Measurements from ENCODE around the gene POLR1G.

The POLR1G gene

DNA sequence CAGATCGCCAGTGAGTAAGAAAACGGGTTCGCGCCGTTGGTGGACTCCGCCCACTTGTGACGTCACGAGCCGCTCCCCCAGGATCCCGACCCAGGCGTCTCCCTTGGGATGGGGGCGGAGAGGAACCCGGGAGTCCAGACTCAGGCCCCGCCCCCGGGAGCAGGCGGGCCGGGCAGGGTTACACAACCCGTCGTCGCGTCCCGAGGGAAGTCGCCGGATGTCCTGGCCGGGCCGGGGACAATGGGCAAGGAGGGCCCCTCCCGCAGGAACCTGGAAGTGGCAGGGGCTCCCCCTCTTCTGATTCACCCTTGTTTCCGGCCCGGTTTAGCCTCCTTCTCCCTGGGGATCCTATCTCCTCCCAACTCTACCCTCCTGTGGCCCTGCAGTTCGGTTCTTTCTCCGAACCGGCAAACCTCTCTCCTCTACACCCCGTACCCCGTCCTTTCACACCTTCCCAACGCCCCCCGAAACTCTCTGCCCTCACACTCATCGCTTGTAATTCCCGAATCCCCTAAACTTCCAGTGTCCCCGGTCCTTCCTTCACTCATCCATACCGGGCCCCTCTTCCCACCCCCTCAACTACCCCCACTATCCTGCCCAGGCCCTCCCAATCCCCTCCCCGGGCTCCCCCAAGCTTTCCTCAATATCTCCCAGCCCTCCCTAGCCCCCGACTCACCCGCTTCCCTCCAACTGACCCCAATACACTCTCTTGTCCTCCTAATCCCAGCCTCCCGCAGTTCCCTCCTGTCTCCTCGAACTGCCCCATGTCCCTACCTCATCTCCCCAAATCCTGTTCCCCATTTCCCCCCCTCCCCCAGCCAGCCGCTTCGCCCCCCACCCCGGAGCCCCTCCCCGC, 37.2 kb downstream of the POLR1G start:
- no peak for DNase-seq (ENCODE audit: extremely low read depth in 1 of 2, low read depth in 1 of 2)

DNA sequence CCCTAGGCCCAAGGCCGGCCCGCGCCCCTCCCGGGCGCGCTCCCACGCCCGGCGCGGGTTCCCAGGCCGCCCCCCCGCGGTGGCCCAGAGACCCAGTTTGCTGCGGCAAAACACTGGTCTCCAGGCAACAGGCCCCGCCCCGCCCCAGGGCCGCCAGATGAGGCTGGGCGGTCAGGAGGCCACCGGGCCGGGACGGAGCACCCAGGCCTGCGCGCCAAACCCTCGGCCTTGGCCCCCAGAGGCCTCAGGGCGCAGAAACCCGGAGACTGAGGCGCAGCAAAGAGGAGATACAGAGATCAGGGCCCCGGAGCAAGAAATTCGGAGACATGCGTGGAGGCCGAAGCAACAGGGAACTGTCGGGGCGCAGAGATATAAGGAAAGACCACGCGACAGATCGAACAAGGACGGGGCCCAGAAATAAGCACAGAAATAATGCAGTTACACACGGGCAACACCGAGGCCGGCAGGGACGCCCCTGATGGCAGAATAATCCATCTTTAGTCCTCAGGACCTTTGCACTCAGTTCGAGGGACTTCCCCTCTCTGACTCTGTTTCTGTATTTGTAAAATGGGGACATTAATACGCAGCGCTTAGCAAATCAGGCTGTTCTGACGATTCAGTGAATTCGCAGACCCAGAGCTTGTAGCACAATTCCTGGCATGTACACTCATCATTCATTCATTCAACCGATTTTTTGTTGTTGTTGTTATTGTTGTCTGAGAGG, 38.0 kb downstream of the POLR1G start:
- DNase-seq (ENCODE audit: extremely low read depth in 1 of 2, low read depth in 1 of 2): peak; percentile 52 to 72

DNA sequence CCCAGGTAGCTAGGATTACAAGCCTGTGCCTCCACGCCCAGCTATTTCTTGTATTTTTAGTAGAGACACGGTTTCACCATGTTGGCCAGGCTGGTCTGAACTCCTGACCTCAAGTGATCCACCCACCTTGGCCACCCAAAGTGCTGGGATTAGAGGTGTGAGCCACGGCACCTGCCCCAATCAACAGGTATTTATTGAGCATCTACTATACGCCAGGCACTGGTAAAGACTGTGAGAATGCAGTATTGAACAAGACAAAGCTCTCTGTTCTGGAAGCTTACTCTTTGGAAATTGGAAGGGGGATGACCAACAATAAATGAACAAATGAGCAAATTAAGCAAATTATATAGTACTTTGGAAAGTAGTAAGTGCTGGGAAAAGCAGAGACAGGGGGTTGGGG, 38.7 kb downstream of the POLR1G start:
- DNase-seq (ENCODE audit: extremely low read depth in 1 of 2, low read depth in 1 of 2): no peak

DNA sequence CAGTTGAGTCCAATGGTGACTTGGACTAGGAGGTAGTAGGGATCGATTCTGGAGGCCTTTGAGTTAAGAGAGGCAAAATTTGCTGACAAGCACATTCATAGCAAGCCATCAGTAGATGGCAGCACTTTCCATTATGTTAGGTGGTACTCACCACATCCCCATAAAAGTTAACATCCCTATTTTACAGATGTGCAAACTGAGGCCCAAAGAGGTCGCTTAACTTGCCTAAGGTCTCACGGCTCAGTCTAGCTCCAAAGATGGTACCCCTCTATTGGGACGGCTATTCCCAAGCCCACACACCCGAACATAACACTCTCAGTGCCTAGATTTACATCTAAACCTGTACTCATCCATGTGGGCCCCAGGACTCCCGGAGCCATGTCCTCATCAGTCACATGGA, 39.9 kb downstream of the POLR1G start:
- no peak for DNase-seq (ENCODE audit: extremely low read depth in 1 of 2, low read depth in 1 of 2)

DNA sequence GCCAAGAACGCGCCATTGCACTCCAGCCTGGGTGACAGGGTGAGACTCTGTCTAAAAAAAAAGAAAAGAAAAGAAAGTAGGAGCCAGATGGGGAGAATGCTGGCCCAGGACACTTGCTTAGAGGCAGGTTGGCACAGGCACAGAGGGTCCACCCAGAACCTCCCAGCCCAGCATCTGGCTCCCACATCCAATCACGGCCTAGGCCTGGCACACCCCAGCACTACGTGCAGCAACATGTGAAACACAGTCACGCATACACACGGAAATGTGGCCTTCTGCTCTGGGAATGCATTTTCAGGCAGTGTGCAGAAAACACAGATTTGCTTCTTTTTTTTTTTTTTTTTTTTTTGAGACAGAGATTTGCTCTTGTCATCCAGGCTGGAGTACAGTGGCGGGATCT, 40.5 kb downstream of the POLR1G start:
- DNase-seq (ENCODE audit: extremely low read depth in 1 of 2, low read depth in 1 of 2): no peak

DNA sequence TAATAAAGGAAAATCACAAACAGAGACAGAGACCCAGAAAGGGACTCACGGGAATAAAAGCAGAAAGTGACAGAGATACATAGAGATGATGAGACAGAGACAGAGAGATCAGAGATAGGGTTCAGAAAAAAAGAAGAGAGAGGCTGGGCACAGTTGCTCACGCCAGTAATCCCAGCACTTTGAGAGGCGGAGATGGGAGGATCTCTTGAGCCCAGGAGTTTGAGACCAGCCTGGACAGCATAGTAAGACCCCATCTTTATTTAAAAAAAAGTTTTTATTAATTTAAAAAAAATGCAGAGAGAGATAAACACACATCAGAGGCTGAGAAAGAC, 41.9 kb downstream of the POLR1G start:
- no peak for DNase-seq (ENCODE audit: extremely low read depth in 1 of 2, low read depth in 1 of 2)

DNA sequence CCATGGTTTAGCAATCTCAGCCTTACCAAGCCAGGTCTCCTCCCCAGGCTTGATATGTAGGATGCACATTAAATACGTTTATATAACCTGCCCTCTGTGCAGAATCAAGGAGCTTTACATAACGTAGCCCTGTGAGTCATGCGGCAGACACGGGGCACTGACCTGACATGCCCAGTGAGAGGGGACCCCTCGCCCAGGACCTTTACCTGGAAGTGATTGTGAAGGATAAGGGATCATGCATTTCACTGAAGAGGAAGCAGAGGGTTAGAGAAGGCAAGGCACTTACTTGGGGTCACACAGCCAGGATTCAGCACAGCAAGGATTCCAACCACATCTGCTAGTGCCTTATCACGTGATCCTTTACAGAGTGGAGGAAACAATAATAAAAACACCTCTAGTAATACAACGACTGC, 42.4 kb downstream of the POLR1G start:
- DNase-seq (ENCODE audit: extremely low read depth in 1 of 2, low read depth in 1 of 2): no peak

DNA sequence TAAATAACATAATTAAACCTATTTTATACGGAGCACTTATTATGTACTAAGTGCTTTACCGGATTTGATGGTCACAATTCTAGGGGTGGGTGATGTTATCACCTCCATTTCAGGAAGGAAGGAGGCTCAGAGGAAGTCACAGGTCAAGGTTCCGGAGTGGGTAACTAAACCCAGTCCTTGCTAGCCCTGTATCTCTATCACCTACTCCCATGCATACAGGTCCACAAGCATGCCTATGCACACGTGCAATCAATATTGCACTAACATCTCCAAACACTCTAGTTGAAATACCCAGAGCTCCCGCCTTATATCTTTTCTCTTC, 43.5 kb downstream of the POLR1G start:
- no peak for DNase-seq (ENCODE audit: extremely low read depth in 1 of 2, low read depth in 1 of 2)

DNA sequence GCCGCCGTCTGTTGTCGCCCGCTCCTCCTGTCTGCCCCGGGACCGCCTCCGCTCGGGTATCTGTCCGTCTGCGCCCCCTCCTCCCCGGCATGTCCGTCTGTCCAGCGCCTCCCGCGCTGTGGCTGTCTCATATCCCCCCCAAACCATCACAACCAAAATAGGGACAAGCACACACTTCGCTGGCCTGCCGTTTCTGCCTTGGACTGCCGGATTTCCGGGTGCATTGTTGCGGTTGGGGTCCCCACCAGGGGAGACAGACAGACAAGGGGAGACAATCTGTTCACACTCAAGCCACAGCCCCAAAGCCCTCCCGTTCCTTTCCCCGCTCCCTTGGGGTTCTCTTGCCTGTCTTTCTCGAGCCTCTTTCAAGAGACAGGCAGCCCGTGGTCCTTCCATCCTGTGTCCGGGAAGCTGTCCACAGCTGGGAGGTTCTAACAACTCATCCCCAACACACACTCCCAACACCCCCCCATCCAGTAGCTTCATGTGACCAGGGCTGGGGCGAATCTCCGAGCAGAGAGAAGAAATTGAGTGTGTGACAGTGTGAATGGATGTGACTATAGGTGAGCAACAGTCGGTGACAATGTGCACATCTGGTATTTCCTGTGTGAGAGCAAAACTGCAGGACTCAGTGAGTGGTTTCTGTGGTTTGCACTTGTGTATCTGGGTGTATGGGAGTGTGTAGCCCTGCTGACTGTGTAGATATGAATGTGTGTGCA, 44.8 kb downstream of the POLR1G start:
- no peak for DNase-seq (ENCODE audit: extremely low read depth in 1 of 2, low read depth in 1 of 2)

DNA sequence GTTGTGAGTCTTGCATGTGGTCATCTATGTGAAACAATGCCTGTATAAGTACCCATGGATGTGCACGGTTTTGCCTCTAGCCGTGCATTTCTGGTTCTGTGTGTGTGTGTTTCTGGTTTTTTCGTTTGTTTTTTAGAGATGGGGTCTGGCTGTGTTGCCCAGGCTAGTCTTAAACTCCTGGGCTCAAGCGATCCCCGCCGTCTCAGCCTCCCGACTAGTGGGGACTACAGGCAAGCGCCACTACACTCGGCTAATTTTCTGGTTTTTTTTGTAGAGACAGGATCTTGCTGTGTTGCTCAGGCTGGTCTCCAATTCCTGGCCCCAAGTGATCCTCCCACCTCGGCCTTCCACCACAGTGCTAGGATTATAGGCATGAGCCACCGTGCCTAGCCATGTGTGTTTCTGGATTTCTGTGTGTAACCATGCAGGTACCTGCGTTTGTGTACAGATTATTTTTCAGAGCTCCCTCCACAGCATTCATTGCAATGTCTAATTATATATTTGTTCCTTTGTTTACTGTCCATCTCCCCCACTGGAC, 45.5 kb downstream of the POLR1G start:
- DNase-seq (ENCODE audit: extremely low read depth in 1 of 2, low read depth in 1 of 2): no peak

DNA sequence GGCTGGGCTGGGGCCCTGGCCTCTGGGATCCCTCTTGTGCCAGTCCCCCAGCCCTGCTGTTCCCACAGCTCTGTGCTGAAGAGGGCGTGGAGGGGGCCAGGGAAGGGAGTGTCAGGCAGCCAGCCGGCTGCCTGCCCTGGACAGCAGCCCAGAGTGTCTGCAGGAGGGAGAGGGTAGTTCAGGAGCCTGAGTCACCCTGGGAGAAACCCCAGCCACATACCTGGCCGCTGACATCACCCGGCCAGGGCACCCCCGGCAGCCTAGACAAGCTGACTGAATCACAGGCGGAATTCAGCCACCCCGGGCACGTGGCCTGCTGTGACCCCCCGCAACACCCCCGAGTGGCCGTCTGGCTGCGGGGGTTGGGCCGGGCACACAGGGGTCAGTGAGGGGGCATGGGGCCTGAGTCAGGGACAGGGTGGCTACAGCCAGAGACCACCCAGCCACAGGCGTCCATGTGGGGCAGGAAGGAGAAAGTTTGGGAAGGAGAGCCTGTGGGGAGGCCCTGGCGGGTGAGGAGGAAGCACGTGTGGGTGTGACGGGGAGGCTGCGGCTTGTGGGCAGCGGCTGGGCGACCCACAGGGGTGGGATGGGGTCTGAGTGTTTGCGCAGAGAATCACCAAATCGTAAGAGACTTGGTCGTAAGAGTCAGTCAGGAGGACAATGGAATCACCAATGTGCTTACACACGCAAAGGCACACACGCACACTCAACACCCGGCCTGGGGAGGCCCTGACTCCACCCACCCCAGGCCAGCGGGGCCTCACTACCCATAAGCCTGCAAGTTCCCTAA, 49.5 kb downstream of the POLR1G start:
- DNase-seq (ENCODE audit: extremely low read depth in 1 of 2, low read depth in 1 of 2): peak in 1 of 2 donors; percentile 50

DNA sequence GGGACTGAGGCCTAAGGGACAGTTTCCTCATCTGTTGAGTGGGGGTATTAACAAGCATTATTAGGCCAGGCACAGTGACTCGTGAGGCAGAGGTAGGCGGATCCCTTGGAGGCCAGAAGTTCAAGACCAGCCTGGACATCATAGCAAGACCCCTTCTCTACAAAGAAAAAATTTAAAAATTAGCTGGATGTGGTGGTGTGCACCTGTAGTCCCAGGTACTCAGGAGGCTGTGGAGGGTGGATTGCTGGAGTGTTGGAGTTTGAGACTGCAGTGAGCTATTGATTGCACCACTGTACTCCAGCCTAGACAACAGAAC, 50.0 kb downstream of the POLR1G start:
- no peak for DNase-seq (ENCODE audit: extremely low read depth in 1 of 2, low read depth in 1 of 2)

DNA sequence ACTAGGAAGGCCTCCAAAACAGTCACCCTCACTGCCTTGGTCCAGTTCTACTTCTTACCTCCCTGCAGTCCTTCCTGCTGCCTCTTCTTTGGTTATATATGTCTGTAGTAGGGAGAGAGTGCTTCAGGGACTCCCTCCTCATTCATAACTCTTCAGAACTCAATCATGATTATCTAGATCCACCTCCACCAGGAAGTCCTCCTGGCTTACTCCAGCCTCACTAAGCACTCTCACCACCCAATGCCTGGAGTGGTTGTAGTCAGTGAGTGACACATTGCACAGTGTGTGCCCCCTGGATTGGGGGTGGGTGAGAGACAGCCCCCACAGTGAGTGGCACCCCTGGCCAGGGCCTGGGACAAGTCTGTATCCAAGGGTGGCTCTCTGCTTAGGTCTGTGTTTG, 51.3 kb downstream of the POLR1G start:
- DNase-seq (ENCODE audit: extremely low read depth in 1 of 2, low read depth in 1 of 2): no peak

Data from activated CD8-positive, alpha-beta memory T cell treated with anti-CD3 and anti-CD28 coated beads for 1 hour (primary cell).